ENCODE results near the gene CALM1.
"Not testable (repeated sequence)": the region's sequence is repeated elsewhere in the genome, so short reads cannot be mapped to it uniquely, and the experiment has no call there.

- TF ChIP-seq EZH2 (IDR thresholded peaks at IDR 0.05); POLR2AphosphoS5 (IDR thresholded peaks at IDR 0.05; ENCODE audit: borderline replicate concordance, low read depth, low read length); FOXP2 (optimal IDR thresholded peaks at IDR 0.05; ENCODE audit: control extremely low read depth, extremely low read length, insufficient read depth): not testable (repeated sequence)
These were observed 2.0 kb upstream of the CALM1 start for GRCh38 chr14:90394782-90395181.
